H9 (cell line): ENCODE data around the gene TEK. TPM values are rescaled to one million over a fixed set of nuclear protein-coding genes. Genes with fewer than 3 reads are reported as not detected.

Experiments
- DNase-seq: peaks from one replicate; pipeline ENCODE4 v3.0.0-alpha.2; 2017
- H2AFZ ChIP-seq: one replicate; pipeline ENCODE4 v1.6.1; 2013; ENCODE audit warnings: mild to moderate bottlenecking, low read length, control low read depth, moderate library complexity
- H2AK5ac ChIP-seq: 2 replicates; pipeline ENCODE4 v1.6.1; 2013; ENCODE audit warnings: low read length, control low read depth, mixed read lengths; ENCODE audit not compliant: insufficient read length
- H2BK120ac ChIP-seq: one replicate; pipeline ENCODE4 v1.6.1; 2013; ENCODE audit warnings: low read depth, mild to moderate bottlenecking, low read length, control low read depth, inconsistent platforms; ENCODE audit not compliant: poor library complexity, severe bottlenecking
- H2BK12ac ChIP-seq: 2 replicates; pipeline ENCODE4 v1.6.1; 2013; ENCODE audit warnings: low read length, control low read depth, mixed read lengths, low read depth; ENCODE audit not compliant: insufficient read length
- H2BK15ac ChIP-seq: 2 replicates; pipeline ENCODE4 v1.6.1; 2013; ENCODE audit warnings: low read depth, low read length, control low read depth
- H2BK20ac ChIP-seq: one replicate; pipeline ENCODE4 v1.6.1; 2013; ENCODE audit warnings: low read depth, mild to moderate bottlenecking, low read length, control low read depth, inconsistent platforms; ENCODE audit not compliant: poor library complexity, severe bottlenecking
- H2BK5ac ChIP-seq: 2 replicates; pipeline ENCODE4 v1.6.1; 2013; ENCODE audit warnings: low read length, control low read depth, mixed read lengths; ENCODE audit not compliant: insufficient read length
- H3K14ac ChIP-seq: 2 replicates; pipeline ENCODE4 v1.6.1; 2013; ENCODE audit warnings: low read length, control low read depth; ENCODE audit not compliant: insufficient read depth
- H3K18ac ChIP-seq: 2 replicates; pipeline ENCODE4 v1.6.1; 2013; ENCODE audit warnings: low read depth, mild to moderate bottlenecking, mixed read lengths, low read length, control low read depth; ENCODE audit not compliant: insufficient read length
- H3K23ac ChIP-seq: 2 replicates; pipeline ENCODE4 v1.6.1; 2013; ENCODE audit warnings: low read length, control low read depth, mixed read lengths, low read depth; ENCODE audit not compliant: insufficient read length
- H3K23me2 ChIP-seq: 2 replicates; pipeline ENCODE4 v1.6.1; 2013; ENCODE audit warnings: low read depth, mild to moderate bottlenecking, mixed read lengths, low read length, control low read depth; ENCODE audit not compliant: insufficient read length, poor library complexity, severe bottlenecking
- H3K27ac ChIP-seq: 2 replicates; pipeline ENCODE4 v1.5.1; 2013; ENCODE audit warnings: low read length, control low read depth, mixed read lengths, low read depth; ENCODE audit not compliant: insufficient read length
- H3K27me3 ChIP-seq: 2 replicates; pipeline ENCODE4 v1.6.1; 2013; ENCODE audit warnings: low read length, control low read depth, inconsistent platforms; ENCODE audit not compliant: insufficient read depth
- H3K4ac ChIP-seq: 2 replicates; pipeline ENCODE4 v1.6.1; 2013; ENCODE audit warnings: low read depth, mild to moderate bottlenecking, control low read depth, inconsistent platforms, low read length, moderate library complexity
- H3K4me1 ChIP-seq: 2 replicates; pipeline ENCODE4 v1.6.1; 2013; ENCODE audit warnings: low read length, control low read depth, inconsistent platforms; ENCODE audit not compliant: insufficient read depth
- H3K4me2 ChIP-seq: 2 replicates; pipeline ENCODE4 v1.6.1; 2013; ENCODE audit warnings: low read length, control low read depth, mixed read lengths; ENCODE audit not compliant: insufficient read length, insufficient read depth
- H3K56ac ChIP-seq: 2 replicates; pipeline ENCODE4 v1.6.1; 2013; ENCODE audit warnings: low read depth, mild to moderate bottlenecking, mixed read lengths, low read length, control low read depth; ENCODE audit not compliant: insufficient read length
- H3K79me1 ChIP-seq: 2 replicates; pipeline ENCODE4 v1.6.1; 2013; ENCODE audit warnings: low read depth, mild to moderate bottlenecking, moderate library complexity, low read length, control low read depth, inconsistent platforms; ENCODE audit not compliant: insufficient read depth, poor library complexity, severe bottlenecking
- H3K79me2 ChIP-seq: 2 replicates; pipeline ENCODE4 v1.6.1; 2013; ENCODE audit warnings: low read length, control low read depth, inconsistent platforms; ENCODE audit not compliant: insufficient read depth
- H3K9ac ChIP-seq: 2 replicates; pipeline ENCODE4 v1.6.1; 2013; ENCODE audit warnings: low read length, control low read depth, mixed read lengths; ENCODE audit not compliant: insufficient read length; ENCODE audit errors: extremely low read depth
- H3K9me3 ChIP-seq: one replicate; pipeline ENCODE4 v1.6.1; 2013; ENCODE audit warnings: low read depth, low read length, inconsistent platforms; ENCODE audit not compliant: control insufficient read depth
- H3T11ph ChIP-seq: one replicate; pipeline ENCODE4 v1.6.1; 2013; ENCODE audit warnings: mild to moderate bottlenecking, low read length, control low read depth, inconsistent platforms
- H4K20me1 ChIP-seq: one replicate; pipeline ENCODE4 v1.6.1; 2013; ENCODE audit not compliant: control insufficient read depth, insufficient read length, insufficient read depth
- H4K5ac ChIP-seq: 2 replicates; pipeline ENCODE4 v1.6.1; 2013; ENCODE audit warnings: low read depth, mild to moderate bottlenecking, mixed read lengths, low read length, control low read depth; ENCODE audit not compliant: insufficient read length
- H4K8ac ChIP-seq: replicated peaks from 2 replicates; pipeline ENCODE4 v1.6.1; 2013; ENCODE audit warnings: low read length, control low read depth, mixed read lengths, low read depth; ENCODE audit not compliant: insufficient read length
- H4K91ac ChIP-seq: 2 replicates; pipeline ENCODE4 v1.6.1; 2013; ENCODE audit warnings: low read depth, mild to moderate bottlenecking, moderate library complexity, mixed read lengths, low read length, control low read depth; ENCODE audit not compliant: insufficient read length
- H3K27ac Mint-ChIP-seq, 3 experiments: 2 replicates in 2 of 3; 3 replicates in 1 of 3; pipeline ENCODE4 v1.8.0; 2020 to 2021; ENCODE audit warnings: mixed read lengths in 3 of 3, mild to moderate bottlenecking in 1 of 3, moderate library complexity in 1 of 3
- H3K27me3 Mint-ChIP-seq: 2 replicates; pipeline ENCODE4 v1.8.0; 2021; ENCODE audit warnings: low read depth, mild to moderate bottlenecking, moderate library complexity, mixed read lengths
- H3K36me3 Mint-ChIP-seq, 3 experiments: 2 replicates in 2 of 3; 3 replicates in 1 of 3; pipeline ENCODE4 v1.8.0; 2020 to 2021; ENCODE audit warnings: low read depth in 3 of 3, mixed read lengths in 3 of 3; ENCODE audit not compliant: insufficient read depth in 1 of 3
- H3K4me1 Mint-ChIP-seq, 2 experiments: 2 replicates each; pipeline ENCODE4 v1.8.0; 2020; ENCODE audit warnings: mixed read lengths in 2 of 2
- H3K4me3 Mint-ChIP-seq, 2 experiments: 2 replicates in 1 of 2; 3 replicates in 1 of 2; pipeline ENCODE4 v1.8.0; 2020 to 2021; ENCODE audit warnings: mild to moderate bottlenecking in 2 of 2, mixed read lengths in 2 of 2, moderate library complexity in 1 of 2
- H3K9me3 Mint-ChIP-seq, 2 experiments: 2 replicates in 1 of 2; 3 replicates in 1 of 2; pipeline ENCODE4 v1.8.0; 2020; ENCODE audit warnings: mild to moderate bottlenecking in 2 of 2, mixed read lengths in 2 of 2, moderate library complexity in 1 of 2
- CTCF ChIP-seq: fragments of 200-600 bp; sonication (generic); conservative IDR thresholded peaks from 3 replicates; pipeline ENCODE4 v1.8.0; 2021; ENCODE audit warnings: antibody characterized with exemption, mild to moderate bottlenecking
- WGBS: extraction: QIAGEN DNeasy Blood & Tissue Kit; methylation state at CpG from one replicate; pipeline ENCODE4 v1.1.7; 2013; ENCODE audit warnings: missing lambda C conversion rate, low lambda C conversion rate, mixed read lengths; ENCODE audit not compliant: insufficient read length; ENCODE audit errors: extremely low coverage; 5-methylcytosine and 5-hydroxymethylcytosine counted together
- total RNA-seq: library from RNA; stranded (reverse); gene quantifications from 2 replicates; pipeline ENCODE4 v1.2.1, GENCODE V29; 2021

TEK gene
- total RNA-seq, 1 experiment from 2014 or later: 1.8 TPM

GRCh38 chr9:27152405-27152718, 43.3 kb downstream of the TEK start:
- no peak overlapping the region for H4K5ac ChIP-seq
- H3K27me3 Mint-ChIP-seq: no peaks in the 10 kb centered on the region
- H3K4me3 Mint-ChIP-seq: no peak overlapping the region
- WGBS: no CpG with 5 or more reads among the region's 2 CpGs
- no peak overlapping the region for H3K9ac ChIP-seq
- H2BK15ac ChIP-seq: no peak overlapping the region
- H3T11ph ChIP-seq: no peak overlapping the region
- H2BK12ac ChIP-seq: no peak overlapping the region
- no peak for DNase-seq
- H4K20me1 ChIP-seq: no peaks in the 10 kb centered on the region
- no peak overlapping the region for H3K27ac ChIP-seq
- no peaks in the 10 kb centered on the region for H3K79me1 ChIP-seq
- H2BK5ac ChIP-seq: no peak overlapping the region
- no peak overlapping the region for H3K4me2 ChIP-seq
- no peak overlapping the region for H2BK120ac ChIP-seq
- H2AK5ac ChIP-seq: no peak overlapping the region
- H3K36me3 Mint-ChIP-seq: no peaks in the 10 kb centered on the region
- H3K4me1 Mint-ChIP-seq: peaks cover 4 to 12% of the 10 kb centered on the region in 2 experiments
- H2BK20ac ChIP-seq: no peak overlapping the region
- peaks cover 6% of the 10 kb centered on the region; the same call in 1 of the 2 replicates for H3K4me1 ChIP-seq
- no peaks in the 10 kb centered on the region for H3K9me3 Mint-ChIP-seq
- no peaks in the 10 kb centered on the region for H3K27me3 ChIP-seq
- H3K56ac ChIP-seq: no peak overlapping the region
- H3K27ac Mint-ChIP-seq: no peak overlapping the region
- H3K9me3 ChIP-seq: no peaks in the 10 kb centered on the region
- H3K23me2 ChIP-seq: no peaks in the 10 kb centered on the region
- no peak overlapping the region for H4K8ac ChIP-seq
- H3K18ac ChIP-seq: no peak overlapping the region
- no peak overlapping the region for H4K91ac ChIP-seq
- H3K4ac ChIP-seq: no peak overlapping the region
- H2AFZ ChIP-seq: no peak overlapping the region
- H3K14ac ChIP-seq: no peak overlapping the region
- TF ChIP-seq CTCF: no peak
- no peak overlapping the region for H3K23ac ChIP-seq
- H3K79me2 ChIP-seq: no peaks in the 10 kb centered on the region
